Stimulated activated CD4-positive, alpha-beta T cell treated with anti-CD3 and anti-CD28 coated beads, Interleukin-2, amount 100 ng/mL, for 4 hours (primary cell): Measurements from ENCODE around the gene NTN3.
"Not testable (repeated sequence)": the region's sequence is repeated elsewhere in the genome, so short reads cannot be mapped to it uniquely, and the experiment has no call there.

ENCODE experiments used
- DNase-seq: peaks from one replicate; pipeline ENCODE4 v3.0.0-alpha.2; 2020; ENCODE audit warnings: low read depth

Gene NTN3

DNA sequence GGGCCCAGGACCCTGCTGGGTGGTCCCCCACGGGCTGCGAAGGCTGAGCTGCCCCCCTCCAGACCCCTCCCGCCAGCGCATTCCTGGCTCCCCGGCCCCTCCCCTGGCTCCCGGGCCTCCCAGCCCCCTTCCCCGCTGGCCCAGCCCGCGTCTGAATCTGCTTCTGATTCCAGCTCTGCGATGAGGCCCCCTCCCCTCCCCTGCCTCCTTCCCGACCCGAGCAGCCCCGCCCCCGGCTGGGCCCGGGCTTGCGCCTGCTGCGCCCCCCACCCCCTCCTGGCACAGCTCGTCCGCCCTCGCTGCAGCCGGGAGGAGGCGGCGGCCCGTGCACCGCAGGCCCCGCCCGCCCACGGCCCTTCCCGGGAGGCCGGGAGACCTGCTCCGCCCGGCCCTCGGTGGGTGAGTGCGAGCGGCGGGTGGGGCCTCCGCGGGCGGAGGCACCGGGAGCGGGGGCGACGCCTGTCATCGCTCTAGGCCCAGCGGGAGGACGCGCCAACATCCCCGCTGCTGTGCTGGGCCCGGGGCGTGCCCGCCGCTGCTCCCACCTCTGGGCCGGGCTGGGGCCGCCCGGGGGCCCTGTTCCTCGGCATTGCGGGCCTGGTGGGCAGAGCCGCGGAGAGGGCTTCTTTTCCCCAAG, at the start of gene NTN3:
Gene NTN3 (plus strand): TSS at position 282 of the 637 bp plus-strand sequence. CDS start 405 bp downstream, outside the sequence.
- peak; percentile 15 for DNase-seq

DNA sequence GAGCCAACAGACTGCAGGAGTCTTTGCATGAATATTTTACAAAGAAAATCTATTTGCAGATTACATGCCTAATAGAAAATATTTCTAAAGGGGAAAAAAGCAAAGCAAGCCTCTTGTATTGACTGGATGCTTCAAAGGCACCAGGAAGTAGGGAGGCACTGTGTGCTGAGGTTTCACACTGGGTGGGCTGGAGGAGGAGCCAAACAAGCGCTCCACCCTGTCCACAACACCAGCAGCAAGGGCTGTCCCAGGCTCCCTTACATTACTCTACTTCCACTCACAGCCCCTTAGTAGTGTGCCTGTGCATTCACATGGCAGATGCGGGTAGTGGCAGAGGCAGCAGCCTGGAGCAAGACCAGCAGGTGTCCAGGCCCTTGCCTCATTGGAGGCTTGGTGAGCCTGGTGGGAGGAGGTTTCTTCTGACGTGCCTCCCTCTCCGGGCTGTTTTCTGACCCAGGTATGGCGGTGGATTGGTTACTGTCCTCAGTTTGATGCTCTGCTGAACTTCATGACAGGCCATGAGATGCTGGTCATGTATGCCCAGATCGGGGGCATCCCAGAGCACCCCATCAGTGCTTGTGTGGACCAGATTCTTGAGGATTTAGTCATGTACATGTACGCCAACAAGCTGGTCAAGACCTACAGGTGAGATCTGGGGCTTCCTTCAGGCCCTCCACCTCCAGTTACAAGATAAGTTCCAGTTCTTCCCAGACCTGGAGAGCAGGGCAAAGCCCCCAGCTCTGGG, 48.8 kb upstream of the NTN3 start:
- DNase-seq = no peak

DNA sequence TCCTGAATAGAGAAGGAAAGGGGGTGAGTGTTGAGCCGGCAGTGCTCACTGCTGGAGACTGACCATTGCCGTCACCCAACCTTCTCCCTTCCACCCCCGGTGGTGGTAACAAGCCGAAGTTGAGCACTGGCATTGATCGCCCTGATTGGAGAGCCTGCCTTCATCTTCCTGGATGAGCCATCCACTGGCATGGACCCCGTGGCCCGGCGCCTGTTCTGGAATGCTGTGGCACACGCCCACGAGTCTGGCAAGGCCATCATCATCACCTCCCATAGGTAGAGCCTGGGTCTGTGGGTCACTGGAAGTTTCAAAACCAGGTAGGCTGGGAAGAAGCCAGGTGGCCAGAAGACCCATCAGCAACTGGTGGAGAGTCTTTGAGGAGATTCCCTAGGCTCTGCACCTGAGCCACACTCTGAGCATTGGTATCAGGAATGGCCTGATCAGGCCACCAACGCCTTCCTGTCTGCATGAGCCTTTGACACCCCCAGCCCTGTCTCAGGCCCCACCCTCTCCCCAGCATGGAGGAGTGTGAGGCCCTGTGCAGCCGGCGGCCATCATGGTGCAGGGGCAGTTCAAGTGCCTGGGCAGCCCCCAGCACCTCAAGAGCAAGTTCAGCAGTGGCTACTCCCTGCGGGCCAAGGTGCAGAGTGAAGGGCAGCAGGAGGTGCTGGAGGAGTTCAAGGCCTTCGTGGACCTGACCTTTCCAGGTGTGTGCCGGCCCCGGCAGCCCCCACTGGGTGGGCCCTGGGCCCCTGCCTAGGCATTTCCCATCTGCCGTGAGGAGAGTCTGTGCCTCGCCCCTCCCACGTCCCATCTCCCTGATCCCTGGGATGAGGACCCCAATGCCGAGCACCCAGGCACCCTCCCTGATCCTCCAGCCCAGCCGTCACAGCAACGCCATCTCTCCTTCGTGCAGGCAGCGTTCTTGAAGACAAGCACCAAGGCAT, 46.8 kb upstream of the NTN3 start:
- DNase-seq = no peak

DNA sequence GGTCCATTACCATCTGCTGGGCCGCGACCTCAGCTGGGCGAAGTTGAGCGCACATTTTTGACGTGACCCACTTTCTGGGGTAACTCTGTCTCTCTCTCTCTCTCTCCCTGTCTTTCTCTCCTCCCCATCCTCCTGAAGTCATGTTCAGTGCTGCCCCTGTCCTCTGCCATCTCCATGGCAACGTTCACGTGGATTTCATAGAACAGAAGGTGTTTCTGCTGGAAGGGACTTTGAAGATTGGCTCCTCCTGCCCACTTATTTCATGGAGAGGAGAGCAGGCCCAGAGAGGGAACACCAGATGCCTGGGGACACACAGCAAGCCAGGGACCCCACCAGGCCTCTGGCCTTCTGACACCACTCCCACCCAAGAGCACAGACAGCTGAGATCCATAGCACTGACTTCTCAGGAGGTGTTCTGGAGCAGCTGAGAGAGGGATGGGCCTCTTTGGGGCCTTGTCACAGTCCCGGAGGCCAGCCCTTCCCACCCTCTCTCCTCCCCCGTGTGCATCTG, 46.0 kb upstream of the NTN3 start:
- DNase-seq = no peak

DNA sequence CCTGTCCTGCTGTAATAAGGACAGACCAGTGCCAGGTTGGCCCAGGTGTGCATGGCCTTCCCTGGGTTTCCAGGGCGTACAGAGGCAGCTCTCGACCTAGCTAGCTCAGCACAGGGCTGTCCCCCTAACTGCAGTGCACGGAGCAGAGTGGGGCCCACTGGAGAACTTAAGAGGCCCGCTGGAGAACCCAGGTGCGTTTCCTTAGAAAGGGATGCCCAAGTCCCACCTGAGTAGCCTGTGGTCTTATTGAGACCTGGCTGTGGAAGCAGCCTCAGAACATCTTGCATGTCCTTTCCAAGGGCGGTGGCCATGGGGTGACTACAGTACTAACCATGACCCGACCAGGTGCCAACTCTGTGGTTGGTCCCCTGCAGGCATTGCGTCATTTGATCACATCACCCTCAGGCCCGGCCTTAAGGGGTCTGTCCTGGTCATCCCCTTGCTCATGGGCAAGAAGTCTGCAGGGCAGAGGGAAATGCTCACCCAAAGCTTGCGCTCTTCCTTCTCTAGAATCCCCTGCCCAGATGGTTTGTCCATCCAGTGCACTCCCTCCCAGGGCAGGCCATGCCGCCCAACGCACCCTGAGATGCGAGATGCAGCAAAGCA, 45.2 kb upstream of the NTN3 start:
- DNase-seq = no peak

DNA sequence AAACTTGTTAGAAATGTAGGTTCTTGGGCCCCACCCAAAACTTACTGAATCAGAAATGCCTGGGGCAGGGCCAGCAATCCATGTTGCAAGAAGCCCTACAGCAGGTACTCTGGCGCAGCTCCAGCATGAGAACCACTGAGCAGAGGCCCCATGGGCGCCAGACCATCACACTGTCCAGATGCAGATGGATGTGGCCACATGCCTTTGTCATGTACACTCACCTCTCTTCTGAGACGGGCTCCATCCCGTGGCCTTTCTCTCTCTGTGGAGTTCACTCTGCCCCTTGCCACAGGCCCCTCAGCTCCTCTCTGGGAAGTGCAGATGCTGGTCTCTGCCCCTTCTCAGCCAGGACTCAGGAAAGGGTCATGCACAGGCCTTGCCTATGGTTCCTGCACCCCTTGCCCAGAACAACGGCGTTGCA, 44.1 kb upstream of the NTN3 start:
- no peak for DNase-seq

DNA sequence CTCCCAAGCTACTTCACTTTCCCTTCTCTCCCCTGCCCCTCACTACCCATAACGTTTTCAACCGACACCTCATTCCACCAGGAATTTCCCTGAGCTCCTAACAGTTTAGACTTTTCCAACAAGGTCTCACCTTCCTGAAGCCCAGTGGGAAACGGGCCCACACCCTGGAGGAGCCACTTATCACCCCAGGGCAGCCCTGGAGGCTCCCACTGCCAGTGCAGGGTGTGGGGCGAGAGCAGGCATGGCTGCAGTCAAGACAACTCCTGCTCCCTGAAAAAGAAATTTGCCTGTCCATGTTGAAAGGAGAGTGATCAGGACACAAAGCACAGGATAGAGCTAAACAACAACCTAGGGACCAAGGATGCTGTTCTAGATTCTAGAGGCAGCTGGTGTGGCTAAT, 43.6 kb upstream of the NTN3 start:
- no peak for DNase-seq

DNA sequence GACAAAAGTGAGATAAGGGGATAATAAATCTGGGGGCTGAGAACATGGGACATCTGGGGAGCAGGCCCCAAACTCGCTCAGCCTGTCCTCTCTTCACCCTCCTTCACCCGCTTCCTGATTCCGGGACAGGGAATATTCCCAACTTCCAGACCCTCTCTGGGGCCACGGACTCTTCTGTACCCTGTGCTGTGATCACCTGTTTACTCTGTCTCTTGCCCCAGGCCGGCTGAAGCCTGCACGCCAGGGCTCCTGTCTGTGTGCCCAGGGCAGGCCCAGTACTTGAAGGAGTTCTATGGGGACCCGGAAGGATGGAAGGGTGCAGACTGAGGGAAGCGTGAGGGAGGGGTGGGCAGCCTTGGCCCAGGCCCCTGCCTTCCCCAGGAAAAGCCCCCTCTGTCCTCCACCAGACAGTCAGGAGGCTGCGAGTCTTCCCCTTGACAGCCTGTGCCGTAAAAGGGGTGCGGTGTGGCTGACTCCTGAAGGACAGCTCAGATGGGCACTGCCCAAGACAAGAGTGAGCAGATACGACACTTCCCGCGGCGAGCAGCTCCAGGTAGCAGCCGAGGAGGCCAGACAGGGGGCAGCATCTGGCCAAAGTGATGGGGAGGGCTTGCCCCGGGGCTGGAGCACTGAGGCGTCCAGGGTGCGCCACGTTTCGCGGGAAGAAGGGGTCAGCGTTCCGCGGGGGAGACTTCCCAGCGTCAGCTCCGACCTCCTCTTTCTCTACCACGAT, 42.9 kb upstream of the NTN3 start:
- DNase-seq = no peak

DNA sequence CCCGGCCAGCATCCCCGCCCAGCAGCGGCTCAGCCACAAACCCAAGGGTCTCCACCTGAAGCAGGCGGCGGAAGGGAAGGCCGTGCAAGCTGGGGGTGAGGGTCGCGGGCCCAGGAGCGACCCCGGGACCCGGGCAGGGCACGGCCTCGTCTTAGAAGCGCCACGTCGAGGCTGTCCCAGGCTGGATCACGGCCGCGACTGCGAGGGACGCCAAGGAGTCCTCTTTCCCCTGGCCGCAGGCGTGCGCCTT, 42.4 kb upstream of the NTN3 start:
- DNase-seq = no peak

DNA sequence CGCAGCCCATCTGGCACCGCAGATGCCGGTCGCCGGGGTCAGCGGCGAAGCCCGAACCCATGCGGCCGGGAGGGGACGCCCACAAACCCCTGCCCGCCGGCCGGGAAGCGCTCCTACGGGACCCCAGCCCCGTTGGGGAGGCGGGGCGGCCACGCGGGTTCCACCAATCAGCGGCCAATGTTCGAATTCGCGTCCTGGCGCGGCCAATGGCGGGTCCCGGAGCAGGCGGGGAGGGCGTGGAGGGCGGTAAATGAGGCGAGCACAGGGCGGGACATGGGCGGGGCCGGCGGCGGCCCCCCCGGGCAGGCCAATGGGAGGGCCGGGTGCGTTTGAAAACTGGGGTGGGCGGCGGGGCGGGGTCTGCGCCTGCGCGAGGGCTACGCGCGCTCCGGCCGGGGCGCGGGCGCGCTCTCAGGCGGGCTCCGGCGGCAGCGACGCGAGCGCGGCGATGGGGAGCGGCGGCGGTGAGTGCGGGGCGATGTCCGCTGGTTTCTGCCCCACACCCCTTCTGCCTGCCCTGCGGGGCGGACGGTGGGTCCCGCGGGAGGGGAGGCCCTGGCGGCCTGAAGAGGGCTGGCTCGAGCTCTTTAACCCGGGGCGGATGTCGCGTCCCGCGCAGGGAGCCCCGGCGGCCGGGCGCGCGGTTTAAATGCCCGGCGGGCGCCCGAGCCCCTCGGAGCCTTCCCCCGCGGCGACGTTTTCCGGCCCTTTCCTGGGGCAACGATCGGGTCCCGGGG, 41.9 kb upstream of the NTN3 start, which contains the start of gene CCNF:
Gene CCNF (plus strand): TSS at position 414 of the 737 bp plus-strand sequence. CDS start 35 bp downstream, at position 449.
- peak; percentile 97 for DNase-seq

DNA sequence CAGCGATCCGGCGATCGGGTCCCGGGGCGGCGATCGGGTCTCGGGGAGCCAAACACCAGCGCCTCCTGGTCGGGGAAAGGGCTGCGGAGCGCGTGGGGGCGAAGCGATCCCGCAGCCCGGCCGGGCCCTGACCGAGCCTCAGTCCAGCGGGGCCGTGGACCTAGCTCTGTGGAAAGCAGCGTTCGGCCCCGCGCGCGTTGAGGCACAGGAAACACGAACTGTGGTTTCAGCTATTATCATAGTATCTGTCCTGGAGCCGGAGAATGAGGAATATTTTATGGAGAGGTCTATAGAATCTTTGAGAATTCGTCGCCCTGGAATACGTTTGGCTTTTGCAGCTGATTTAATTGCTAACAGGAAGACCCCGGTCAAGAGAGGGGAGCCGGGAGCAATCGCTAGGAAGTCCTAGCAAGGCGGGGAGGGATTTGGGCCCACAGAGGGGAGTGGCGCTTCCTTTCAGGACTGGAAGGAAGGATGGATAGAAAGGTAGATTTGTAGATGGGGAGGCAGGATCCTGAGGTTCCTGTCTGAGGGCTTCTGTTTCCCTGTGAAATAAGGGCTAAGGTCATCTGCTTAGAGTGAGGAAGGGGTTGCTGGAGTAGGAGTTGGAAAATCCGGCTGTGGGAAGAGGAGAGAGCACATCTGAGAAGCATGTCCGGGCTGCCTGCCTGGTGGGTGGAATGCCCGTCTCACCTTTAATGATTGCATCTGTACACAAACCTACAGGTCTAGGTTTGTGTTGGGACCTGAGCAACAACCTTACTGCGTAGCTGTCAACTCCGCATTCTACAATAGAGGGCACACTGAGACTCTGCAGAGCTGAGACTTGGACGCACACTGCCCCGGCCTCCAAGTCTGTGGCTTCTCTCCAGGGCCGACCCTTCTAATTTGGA, 41.1 kb upstream of the NTN3 start:
- DNase-seq = no peak

DNA sequence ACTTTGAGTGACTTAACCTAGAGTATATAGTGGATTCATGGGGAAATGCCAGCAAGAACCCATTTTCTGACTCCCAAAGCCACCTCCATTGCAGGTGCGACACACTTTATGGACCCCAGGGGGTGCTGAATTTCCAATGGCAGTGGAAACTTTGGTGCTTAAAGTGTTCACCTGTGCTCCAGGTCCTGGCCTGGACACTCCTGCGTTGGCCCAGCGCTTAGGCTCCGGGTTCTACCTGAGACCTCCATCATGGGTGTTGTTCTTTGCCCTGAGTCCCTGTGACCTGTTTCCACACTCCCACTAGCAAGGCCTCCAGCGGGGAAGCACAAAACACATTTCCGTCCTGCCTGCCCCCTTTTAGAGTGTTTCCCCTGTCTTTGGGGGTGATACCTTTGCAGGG, 38.8 kb upstream of the NTN3 start:
- no peak for DNase-seq

DNA sequence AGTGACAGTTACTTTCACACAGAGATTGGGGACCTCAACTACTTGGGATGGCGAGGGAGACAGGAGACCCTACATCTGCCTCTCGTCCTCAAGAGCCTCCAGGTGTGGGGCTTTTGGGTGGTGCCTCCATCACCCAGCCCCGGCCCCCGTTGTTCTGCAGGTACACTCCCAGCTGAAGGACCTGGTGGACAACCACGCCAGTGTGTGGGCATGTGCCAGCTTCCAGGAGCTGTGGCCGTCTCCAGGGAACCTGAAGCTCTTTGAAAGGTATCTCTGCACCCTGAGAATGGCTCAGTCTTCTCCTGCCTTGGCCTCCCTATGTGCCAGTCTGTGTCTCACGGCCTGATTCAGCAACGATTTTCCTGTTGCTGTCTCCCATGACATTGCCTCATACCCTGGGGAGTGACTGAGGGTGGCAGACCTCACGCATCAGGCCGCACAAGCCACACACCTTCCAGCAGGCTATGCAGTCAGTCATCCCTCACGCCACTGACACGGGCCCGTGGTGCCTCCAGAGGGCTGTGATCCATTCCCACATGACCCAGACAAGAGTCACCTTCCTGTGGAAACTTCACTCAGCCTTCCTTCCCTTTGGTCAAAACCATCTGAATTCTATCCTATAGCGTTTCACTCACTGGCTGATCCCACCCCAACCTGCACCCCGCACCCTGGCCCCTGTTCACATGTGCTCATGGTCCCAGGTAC, 38.1 kb upstream of the NTN3 start:
- DNase-seq = no peak

DNA sequence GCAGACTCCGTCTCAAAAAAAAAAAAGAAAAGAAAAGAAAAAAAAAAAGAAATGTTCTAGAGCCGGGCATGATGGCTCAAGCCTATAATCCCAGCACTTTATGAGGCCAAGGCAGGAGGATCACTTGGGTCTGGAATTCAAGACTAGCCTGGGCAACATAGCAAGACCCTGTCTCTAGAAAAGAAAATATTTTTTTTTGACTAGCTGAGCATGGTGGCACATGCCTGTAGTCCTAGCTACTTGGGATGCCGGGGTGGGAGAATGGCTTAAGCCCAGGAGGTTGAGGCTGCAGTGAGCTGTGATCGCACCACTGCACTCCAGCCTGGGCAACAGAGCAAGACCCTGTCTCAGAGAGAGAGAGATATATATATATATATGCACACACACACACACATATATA, 35.9 kb upstream of the NTN3 start:
- DNase-seq = not testable (repeated sequence)

DNA sequence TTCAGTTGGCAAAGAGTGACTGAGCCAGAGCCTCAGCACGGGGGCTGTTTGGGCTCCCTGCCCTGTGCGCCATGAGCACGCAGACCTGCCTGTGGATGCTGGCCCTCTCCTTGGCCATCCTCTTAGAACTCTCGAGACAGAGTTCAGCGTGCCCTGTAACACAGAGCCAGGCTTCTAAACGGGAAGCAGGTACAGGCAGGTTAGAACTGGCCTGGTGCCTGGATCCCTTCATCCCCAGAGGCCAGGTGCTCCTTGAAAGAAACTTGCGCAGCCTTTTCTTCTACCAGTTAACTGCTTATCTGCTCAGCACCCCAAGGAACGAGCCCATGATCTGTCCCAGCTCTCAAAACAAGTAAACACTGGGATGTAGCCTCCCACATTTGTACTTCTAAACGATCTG, 35.0 kb upstream of the NTN3 start:
- DNase-seq = no peak

DNA sequence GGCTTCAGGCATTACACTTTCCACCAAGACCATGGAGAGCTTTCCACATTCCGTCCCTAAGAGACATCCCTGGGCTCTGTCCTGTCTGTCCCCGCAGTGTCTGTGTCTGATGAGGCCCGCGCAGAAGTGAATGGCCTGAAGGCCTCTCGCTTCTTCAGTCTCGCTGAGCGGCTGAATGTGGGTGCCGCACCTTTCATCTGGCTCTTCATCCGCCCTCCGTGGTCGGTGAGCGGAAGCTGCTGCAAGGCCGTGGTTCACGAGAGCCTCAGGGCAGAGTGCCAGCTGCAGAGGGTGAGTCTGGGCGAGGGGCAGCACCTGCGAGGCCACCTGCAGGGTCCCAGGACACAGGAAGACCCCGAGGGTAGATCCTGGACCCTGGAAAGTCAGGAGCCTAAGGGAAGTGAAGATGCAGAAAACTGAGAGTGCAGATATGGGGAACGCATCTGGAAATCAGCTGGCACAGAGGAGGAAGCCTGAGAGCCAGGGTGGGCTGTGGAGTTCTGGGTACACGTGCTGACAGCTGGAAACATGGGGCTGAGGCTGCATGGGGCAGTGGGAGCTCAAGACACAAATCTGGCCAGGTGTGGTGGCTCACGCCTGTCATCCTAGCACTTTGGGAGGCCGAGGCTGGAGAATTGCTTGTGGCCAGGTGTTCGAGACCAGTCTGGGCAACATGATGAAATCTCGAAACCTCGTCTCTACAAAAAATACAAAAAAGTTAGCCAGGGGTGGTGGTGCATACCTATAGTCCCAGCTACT, 33.9 kb upstream of the NTN3 start:
- DNase-seq = no peak

DNA sequence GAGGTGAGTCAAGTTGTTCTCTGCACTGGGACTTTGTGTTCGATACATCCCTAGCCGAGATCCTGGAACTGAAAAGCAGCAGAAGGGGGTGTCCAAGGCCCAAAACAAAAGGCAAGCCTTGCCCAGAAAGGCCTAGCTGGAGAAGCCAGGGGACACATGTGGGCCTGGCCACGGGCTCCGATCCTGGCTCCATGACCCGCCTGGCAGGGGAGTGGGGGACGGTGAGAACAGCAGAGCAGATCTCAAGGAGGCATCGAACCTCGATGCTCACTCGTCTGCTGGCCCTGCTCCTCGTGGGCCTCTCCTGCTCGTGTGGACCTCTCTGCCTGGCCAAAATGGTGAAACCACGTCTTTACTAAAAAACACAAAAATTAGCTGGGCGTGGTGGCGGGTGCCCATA, 33.0 kb upstream of the NTN3 start:
- DNase-seq = no peak

DNA sequence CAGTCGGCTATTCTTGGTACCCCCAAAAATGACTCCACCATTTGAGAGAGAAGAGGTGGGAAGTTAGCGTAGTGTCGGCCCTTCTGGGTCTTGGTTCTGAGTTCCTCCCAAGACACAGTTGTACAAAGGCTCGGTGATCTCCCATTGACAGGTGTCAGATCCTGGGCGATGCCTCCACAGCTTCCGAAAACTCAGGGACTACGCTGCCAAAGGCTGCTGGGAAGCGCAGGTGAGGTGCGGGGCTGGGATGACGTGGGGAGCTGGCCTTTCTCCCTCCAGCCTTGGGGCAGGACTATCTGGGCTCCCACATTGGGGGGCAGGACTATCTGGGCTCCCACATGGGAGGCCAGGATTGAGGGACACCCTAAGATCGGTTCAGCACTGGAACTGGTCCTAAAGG, 31.5 kb upstream of the NTN3 start:
- DNase-seq = no peak
